ENCODE measurements around the gene CCDC88A.

- TF ChIP-seq CTCF (IDR thresholded peaks at IDR 0.05) (no peak), POLR2A (IDR thresholded peaks at IDR 0.05) (no peak)
Measured at GRCh38 chr2:55365303-55365702, 54.4 kb downstream of the CCDC88A start.

Measured in breast epithelium (tissue), 3 donors.